Right renal pelvis (tissue), 4 donors: ENCODE measurements around the gene MPHOSPH9. TPM values are rescaled to one million over a fixed set of nuclear protein-coding genes. Genes with fewer than 3 reads are reported as not detected.
"Not testable (repeated sequence)": the region's sequence is repeated elsewhere in the genome, so short reads cannot be mapped to it uniquely, and the experiment has no call there.

Source experiments
- DNase-seq, 4 donors: peaks; one replicate each; pipeline ENCODE4 v3.0.0-alpha.2; 2013; ENCODE audit warnings: low read depth in 4 of 4, low spot score in 3 of 4, missing footprints in 1 of 4
- polyA plus RNA-seq, 4 donors: library from polyadenylated mRNA; unstranded; fragments of 120-200 nt; gene quantifications; one replicate each; pipeline ENCODE4 v1.2.1, GENCODE V29; 2013; ENCODE audit not compliant: insufficient read length in 4 of 4

Gene MPHOSPH9
- polyA plus RNA-seq, 4 donors, result 24.7 to 33.4 (median 31.1) TPM

DNA sequence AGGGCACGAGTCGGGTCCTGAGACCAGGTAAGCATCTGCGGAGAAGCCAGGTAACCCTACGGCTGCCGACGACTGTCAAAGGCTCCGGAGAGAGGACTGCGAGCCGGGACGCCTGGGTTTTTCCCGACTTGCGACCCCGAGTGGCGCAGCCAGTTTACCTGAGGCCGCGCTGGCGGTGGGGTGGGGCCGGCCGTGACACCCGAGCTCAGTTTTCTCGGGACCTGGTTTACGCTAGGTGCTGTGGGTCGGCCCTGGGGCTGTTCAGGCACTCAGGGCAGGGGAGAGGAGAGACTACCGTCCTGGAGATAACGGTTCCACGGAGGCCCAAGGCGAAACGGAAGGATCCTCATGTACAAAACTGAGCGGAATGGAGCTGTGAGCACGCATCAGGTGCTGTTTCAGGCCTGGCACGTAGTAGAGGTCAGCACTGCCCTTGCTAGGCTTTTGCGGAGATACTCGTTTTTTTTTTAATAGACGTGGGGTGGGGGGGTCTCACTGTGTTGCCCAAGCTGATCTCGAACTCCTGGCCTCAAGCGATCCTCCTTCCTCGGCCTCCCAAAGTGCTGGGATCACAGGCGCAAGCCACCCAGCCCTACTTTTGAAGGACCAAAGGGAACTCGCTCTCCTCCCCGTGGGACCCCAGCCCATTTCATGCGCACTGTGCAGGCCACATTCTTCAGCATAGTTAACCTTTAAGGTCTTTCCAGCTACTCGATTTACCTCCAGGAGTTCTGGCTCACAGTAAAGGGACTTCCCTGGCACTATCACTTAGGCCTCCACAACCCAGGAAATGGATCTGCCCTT lies 766 bp upstream of the MPHOSPH9 start:
- DNase-seq, result no peak

DNA sequence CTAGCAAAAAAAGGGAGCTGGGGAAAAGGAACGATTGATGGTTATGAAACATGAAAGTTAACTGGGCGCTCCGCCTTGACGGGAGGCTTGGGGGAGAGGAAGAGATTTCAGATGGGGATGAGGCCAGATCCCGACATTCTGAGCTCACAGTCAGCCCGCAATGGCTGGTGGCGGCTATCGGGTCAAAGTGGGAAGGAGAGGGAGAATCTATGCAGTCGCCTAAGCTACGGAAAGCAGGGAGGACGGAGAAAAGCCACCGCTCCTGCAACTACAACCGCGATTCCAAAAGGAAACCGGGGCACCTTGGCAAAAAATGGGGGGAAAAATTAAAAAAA lies 502 bp downstream of the MPHOSPH9 start:
- DNase-seq, result no peak

GRCh38 chr12:123231931-123232330 lies 1.0 kb downstream of the MPHOSPH9 start:
- no peak for DNase-seq

DNA sequence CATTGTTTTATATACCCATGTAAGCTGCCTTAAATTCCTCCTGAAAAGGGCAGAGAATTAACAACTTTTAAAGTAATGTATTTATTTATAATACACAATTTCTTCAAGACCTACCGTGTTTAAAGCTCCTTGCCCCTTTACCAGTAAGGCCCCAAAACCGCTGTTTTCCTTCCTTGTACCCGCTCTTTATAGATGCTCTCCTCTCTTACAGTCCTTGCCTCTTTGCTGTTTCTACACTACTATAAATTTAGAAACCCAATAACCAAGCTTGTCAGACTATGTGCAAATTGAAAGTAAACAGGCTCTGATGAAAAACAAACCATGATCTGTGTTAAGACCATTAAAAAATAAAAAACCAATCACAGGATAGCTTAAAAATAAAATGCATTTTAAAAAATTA lies 3.9 kb downstream of the MPHOSPH9 start:
- no peak for DNase-seq

GRCh38 chr12:123227581-123228258 lies 5.2 kb downstream of the MPHOSPH9 start:
- DNase-seq, result no peak

GRCh38 chr12:123225443-123225842 lies 7.5 kb downstream of the MPHOSPH9 start:
- DNase-seq, result no peak

GRCh38 chr12:123223241-123223668 lies 9.7 kb downstream of the MPHOSPH9 start:
- DNase-seq, result no peak

DNA sequence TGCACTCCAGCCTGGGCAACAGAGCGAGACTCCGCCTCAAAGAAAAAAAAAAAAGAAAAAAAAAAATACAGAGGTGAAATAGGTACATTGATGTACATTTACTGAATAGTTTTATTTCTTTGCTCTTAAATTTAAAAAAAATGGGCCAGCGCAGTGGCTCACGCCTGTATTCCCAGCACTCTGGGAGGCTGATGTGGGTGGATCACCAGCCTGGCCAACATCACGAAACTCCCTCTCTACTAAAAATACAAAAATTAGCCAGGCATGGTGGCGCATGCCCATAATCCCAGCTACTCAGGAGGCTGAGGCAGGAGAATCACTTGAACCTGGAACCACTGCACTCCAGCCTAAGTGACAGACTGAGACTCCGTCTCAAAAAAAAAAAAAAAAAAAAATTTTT lies 25.1 kb downstream of the MPHOSPH9 start:
- not testable (repeated sequence) for DNase-seq

DNA sequence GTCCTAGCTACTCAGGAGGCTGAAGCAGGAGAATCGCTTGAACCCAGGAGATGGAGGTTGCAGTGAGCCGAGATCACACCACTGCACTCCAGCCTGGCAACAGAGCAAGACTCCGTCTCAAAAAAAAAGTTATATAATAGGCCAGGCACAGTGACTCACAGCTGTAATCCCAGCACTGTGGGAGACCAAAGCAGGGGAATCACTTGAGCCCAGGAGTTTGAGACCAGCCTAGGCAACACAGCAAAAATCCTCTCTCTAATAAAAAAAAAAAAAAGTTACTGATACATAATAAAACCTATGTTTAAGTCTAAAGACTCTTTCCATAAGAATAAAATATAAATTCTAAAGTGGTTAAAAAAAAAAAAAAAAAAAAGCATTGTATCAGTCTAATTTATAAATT lies 26.1 kb downstream of the MPHOSPH9 start:
- not testable (repeated sequence) for DNase-seq

DNA sequence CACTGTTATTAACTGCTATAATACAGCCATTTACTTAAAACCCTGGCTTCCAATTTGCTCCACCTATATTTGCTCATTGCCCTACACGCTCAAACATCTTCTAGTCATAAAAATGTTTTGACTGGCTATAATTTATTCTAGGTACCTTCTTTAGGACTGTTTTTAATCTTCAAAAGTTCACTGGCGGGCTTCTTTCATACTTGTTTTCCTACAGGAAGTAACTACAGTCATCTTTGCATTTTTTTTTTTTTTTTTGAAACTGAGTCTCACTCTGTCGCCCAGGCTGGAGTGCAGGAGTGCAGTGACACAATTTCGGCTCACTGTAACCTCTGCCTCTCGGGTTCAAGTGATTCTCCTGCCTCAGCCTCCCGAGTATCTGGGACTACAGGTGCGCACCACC lies 32.5 kb downstream of the MPHOSPH9 start:
- DNase-seq, result no peak

DNA sequence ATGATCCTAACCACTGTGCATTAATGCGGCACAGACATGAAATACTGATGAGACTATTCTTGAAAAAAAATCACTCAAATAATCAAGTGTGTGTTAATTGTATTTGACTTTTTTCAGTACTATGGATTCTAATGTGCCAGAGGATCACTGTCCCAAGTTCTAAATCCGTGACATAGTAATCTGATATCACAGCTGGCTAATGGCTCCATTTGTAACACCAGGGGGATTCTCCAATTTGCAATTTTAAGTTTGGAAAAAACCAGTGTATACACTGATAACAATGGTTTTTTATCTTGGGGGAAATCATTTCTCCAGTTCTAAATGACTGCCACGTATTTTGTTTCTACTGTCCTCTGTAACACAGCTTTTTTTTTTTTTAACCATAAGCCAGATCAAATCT lies 33.0 kb downstream of the MPHOSPH9 start:
- DNase-seq, result no peak

- no peak for DNase-seq
These were observed 45.3 kb downstream of the MPHOSPH9 start for GRCh38 chr12:123187637-123188036.

DNA sequence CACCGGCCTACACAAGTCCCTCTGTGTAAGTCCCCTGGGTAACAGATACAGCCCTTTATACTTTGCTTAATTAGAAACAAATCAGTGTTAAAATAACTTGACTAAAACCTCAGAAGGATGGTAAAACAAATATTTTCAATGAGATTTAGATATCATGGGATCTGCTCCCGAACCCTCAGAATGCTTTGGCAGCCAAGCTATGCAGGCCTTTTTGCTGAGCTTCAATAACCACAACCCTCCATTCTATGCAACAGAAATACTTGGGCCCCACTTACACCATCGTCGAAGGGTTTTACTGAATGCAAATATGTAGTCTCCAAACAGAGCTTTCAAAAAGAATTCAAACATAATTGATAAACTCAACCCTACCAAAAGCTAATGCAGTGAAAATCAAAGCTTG lies 52.8 kb downstream of the MPHOSPH9 start:
- no peak for DNase-seq

DNA sequence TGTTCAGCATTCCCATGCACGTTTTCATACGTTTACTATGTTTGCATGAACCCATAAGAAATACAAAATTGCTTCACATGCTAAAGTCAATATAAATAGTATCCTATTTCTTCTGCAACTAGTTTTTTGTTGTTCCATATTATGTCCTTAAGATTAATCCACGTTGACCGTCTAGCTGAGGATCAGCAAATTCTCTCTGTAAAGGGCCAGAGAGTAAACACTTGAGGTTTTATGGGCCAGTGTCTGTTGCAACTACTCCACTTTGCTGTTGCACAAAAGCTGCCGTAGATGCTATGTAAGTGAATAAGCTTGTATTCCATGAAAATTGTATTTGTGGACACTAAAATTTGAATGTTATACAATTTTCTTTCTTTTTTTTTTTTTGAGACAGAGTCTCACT lies 61.0 kb downstream of the MPHOSPH9 start:
- DNase-seq, result no peak

GRCh38 chr12:123167329-123167728 lies 65.6 kb downstream of the MPHOSPH9 start:
- no peak for DNase-seq

- DNase-seq, result no peak
These were observed 67.4 kb downstream of the MPHOSPH9 start for GRCh38 chr12:123165537-123165936.

- DNase-seq, result no peak
These were observed 68.2 kb downstream of the MPHOSPH9 start for GRCh38 chr12:123164710-123165261.

DNA sequence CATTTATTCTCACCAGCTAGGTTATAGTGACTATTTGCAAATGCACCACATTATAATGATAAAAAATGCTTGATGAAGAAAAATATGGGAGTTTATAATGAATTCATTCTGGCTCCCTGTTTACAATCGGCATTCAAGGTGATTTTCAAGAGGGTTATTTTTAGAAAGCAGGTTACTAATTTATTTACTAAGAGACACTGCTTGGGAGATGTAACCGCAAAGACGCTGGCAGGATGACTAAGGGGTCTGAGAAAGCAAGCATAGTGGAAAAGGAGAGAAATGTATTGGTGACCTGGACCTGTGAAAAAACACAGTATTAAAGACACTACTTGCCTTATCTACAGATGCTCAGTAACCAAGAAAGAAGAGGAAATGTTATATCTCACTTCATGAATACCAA lies 68.7 kb downstream of the MPHOSPH9 start:
- DNase-seq, result no peak

DNA sequence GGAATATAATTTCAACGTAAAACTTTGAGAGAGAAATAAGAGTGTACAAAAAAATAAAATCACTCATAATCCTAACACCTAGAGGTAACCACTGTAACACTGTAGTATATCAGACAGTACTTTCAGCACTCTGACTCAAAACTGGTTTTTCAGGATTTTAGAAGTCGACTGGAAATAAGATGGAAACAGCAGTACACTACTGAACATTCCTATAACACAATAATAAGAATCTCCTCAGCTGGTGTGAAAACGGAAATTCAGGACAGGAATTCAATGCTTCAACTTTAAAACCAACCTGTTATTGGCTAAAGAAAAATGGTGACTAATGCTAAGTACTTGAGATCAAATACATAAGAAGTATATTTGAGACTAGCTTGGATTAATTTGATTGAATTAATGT lies 69.7 kb downstream of the MPHOSPH9 start:
- no peak for DNase-seq

GRCh38 chr12:123160801-123161487 lies 72.0 kb downstream of the MPHOSPH9 start:
- no peak for DNase-seq

DNA sequence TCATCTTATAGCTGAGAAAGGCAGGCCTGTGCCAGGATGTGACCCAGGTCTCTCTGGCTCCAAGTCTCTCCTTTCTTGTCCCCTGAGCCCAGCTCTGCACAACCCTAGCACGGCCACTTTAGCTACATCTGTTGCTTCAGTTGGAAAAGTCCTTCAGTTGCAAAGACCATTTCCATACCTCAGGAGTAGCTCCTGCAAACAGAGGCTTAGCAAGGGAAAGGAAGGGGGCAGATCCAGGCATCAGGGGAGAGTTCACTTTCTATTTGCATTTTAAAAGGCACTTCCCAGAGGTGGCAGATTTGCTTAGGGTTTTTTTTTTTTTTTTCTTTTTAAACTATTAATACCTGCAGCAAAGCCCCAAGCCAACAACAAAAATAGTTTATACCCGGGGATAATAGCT lies 79.0 kb downstream of the MPHOSPH9 start:
- no peak for DNase-seq
